ENCODE measurements around the gene TRIM31.

The TRIM31 gene

DNA sequence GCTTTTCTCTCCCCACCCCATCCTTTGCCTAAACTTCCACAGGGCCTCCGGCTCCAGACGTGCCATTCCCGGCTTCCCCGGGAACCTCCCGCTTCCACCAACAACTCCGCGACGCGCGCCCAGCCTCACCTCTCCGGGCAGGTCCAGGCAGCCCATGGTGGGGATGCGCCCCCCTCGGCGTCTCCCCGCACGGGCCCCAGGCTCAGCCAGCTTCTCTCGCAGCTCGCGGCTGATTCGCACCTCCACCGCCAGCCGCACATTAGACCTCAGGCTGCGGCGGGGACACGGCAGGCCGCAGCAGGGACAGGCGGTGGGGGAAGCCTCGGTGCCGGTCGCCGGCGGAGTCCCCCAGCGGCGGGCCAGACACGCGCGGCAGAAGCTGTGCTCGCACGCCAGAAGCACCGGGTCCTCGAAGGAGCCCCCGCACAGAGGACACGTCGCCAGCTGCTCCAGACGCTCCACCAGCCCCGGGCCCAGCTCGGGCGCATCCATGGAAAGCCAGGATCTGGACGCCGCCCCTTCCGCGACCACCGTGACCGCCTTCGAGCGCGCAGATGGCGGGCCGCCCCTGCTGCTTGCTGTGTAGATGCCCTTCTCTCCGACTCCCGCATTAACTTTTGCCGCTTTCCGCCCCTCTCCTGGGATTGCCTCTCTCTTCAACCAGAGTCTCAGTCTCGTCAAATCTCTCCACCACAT, 37.6 kb downstream of the TRIM31 start, which contains the start of gene RNF39:
RNF39 (minus strand) TSS at position 676 of the 696 bp plus-strand sequence; CDS start at position 492, 184 bp downstream.
- DNase-seq, result no peak

DNA sequence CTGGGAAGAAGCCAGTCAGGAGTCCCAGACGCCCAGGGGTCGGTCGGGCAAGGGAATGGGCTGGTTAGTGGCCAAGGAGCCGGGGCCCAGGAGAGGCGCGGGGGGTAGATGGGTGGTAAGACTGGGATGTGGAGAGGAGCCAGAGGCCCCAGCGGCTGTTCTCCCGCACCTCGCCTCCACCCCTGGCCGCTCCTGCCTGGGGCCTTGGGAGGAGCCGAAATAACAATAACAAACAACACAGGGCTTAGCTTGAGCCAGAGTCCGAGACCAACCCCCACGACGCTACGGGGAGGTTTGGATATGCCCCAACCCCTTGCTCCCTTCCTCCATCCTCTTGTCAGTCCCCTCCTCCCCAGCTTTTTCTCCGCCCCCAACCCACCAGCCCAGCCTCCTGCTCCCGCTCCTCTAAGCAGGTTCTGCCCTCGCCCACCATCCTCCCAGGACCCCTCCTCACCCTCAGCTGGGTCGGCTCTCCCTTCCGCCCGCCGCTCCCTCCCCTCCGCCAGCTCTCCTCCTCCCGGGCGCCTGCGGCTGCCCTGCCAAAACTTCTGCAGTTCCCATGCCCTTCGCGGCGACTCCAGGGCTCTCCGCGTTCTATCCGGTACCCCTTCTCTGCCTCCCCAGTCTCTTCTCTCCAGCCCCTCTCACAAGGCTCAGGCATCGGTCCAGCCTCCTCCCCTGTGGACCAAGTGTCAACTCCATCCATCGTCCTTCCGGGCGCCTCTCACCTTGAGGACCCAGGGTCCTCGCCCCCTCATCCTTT, 38.4 kb downstream of the TRIM31 start:
- no peak for DNase-seq

DNA sequence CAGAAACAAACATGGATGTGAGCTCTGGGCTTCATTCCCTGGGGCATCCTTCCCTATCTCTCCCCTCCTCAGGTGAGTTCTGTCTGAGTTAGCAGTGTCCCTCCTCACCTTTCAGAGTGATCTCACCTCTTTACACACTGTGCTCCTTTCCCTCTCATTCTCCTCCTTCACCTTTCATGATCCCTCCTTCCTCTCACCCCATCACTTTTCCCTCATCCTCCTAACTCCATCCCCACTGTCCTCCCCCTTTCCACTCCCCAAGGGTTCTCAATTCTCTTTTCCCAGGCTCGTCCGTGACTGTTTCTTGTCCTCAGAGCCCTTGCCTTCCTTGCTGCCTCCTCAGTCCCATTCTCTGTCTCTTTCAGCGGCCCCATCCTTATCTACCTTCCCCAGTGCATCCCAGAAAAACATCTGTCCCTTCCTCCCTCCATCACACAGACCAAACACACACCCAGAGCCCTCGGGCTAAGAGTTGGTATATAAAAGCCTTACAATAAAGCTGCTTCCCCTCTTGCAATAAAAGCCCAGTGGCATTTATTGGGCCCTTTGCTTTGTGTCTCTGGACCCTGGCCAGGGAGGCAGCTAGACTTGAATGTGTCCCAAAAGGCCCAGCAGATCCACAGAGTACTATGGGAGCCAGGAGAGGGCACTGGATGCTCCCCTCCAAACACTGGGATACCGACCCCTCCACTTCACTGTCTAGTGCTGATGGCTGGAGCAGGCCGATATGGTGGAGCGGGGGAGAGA, 39.2 kb downstream of the TRIM31 start:
- DNase-seq, result no peak

DNA sequence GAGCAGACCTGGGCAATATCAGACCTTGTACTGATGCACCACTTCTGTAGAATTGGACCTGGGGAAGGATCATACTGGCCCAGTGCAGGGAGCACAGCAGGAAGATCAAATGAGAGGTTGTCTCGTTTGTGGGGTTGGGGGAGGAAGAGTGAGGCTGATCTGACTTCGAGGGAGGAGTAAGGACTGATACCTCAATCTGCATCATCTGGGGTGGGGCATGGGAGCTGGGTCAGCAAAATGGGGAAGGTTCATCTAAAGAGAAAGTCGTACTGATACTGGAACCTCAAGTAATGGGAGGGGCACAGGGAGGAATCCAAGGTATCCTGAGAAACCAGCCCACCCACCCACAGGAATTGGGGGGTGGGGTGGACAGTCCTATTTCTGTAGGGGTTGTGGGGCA, 41.0 kb downstream of the TRIM31 start:
- DNase-seq, result no peak

DNA sequence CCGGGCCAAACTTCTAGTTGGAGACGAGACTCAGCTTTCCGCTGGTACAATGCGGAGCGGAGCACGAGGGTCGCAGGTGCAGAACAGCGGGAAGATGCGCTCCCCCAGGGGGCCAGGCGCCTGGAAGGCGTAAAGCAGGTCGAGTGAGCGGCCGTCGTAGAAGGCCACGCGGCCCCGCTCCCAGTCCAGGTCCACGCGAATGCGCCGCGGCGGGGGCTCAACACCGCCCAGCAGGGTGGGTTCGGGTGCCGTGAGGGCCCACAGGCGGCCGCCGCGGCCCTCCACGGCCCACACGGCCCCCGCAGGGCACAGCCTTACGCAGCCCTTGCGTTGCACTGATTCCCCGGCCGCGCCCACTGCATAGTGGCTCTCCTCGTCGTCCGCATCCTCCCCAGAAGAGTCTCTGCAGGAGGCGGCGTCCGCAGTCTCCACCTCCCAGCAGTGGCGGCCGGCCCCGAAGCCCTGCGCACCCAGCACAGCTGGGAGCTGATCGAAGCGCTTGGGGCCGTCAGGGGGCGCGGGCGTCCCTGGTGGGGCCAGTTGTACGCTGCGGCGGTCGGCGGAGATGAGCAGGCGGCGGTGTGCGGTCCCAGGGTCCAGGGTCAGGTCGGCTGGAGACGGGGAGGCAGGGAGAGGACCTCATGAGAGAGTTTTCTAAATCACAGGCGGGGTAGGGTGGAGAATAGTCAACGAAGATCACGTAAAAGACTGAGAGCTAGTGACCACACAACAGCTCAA, 41.6 kb downstream of the TRIM31 start:
- DNase-seq, result peak; percentile 42

DNA sequence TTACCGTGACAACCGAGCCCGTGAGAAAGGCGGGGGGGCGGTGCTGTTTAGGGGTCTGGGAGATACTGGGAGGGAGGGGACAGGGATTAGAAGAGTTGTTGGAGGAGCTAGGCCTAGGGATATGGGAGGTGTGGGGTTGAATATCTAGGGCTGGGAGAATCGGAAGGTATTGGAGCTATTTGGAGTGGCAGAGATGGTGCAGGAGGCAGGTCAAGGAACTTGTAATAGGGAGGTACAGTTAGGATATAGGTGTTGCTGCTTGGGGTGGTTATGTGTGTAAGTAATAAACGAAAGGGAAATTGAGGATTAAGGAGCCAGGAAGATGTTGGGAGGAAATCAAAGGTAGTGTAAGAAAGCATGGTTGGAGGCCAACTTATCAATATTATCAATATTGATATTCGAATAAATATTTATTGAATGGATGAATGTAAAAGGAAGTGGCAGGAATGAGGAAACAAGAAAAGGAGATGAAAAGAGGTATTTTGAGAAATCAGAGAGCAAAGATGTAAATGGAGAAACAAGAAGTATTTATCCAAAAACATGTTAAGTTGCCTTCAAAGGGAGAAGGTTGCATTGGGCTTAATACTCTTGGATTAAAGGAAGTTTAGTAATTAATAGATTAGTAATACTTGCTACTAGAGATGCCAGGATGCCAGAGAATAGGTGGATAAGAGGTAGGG, 45.3 kb downstream of the TRIM31 start:
- no peak for DNase-seq

DNA sequence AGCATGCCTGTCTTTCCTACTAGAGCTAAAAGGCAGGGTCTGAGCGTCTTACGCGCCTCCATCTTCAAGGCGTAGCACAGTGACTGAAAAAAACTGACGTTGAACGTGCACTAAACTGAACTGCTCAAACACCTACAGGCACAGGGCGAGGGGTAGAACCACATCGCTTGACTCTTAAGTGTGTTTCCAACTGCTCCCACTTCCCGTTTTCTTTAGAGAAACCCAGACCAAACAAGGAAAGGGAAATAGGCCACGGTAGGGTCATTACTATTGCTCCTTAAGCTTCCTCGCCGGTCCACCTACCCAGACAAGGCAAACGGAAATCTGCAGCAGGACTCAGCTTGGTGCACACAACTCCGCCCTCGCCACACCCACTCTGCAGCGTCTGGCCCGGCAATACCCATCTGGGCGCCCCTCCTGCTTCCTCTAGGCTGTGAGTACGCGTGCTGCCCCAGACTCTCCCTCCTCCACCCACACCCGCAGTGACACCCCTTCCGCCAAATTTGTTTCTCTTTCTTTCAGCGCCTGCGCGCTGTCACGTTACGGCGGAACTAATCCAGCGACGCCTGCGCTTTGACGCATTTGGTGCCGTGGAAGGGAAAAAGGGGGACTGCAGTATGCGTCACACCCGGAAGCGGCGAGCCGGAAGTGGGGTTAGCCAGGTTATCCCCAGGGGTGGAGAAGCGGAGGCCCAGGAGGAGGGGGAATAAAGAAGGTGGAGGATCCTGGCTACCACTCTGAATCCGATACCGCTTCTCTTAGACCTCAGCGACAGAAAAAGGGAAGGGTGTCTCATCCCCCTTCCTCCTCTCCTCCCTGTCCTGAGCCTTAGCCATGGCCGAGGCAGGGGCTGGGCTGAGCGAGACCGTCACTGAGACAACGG, 46.1 kb downstream of the TRIM31 start, which contains the start of gene PPP1R11:
PPP1R11 (plus strand) TSS at position 622 of the 883 bp plus-strand sequence; CDS start at position 835, 213 bp downstream.
- DNase-seq, result peak; percentile 99

DNA sequence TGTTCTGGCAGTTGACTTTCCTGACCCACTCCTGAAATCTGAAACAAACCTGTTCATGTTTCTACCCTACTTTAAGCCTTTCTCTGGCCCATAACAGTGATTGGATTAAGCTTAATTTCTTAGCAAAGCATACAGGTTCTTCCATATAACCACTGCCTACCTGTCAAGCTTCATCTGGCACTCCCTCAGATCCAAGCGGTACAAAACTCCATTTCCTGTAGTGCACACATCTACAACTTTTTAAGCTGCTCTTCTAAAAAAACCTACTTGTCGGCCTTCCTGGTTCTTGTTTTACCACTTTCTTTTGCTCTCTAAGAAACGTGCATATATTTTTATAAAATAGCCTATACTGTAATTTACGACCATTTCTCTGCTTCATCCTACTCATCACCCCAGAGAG, 46.8 kb downstream of the TRIM31 start:
- DNase-seq, result no peak

DNA sequence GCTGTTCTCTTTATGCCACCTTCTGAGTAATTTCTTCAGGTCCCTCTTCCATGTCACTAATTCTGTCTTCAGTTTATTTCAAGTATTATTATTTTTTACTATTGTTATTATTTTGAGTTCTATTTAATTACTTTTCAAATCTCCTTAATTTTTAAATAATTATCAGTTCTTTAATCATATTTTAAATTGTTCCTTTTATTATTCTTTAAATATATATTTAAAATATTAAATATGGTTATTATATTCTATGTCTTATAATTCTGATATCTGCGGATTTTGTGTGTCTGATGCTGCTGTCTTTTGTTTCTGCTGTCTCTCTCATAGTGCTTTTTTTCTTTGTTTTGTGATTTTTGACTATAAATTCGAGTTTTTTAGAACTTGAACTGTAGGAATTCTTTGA, 49.6 kb downstream of the TRIM31 start:
- DNase-seq, result no peak

DNA sequence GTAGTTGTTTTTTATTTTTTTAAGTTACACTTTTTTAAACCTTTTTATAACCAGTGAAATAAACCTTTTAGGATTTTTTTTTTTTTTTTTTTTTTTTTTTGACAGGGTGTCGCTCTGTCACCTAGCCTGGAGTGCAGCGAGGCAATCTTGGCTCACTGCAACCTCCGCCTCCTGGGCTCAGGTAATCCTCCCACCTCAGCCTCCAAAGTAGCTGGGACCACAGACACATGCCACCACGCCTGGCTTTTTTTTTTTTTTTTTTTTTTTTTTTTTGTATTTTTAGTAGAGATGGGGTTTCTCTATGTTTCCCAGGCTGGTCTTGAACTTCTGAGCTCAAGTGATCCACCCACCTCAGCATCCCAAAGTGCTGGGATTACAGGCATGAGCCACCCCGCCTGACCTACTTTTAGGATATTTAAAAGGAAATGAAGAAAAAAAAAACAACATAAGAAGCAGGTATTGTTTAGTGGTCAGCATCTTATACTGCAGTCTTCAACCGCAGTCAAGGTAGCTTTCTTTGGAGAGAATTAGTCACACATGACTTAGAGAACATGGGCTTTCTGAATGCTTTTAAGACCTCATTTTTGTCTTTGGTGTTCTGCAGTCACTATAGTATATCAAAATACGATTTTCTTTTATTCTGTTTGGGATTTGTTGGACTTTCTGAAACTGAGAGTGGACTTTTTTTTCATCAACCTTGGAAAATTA, 50.3 kb downstream of the TRIM31 start:
- no peak for DNase-seq

DNA sequence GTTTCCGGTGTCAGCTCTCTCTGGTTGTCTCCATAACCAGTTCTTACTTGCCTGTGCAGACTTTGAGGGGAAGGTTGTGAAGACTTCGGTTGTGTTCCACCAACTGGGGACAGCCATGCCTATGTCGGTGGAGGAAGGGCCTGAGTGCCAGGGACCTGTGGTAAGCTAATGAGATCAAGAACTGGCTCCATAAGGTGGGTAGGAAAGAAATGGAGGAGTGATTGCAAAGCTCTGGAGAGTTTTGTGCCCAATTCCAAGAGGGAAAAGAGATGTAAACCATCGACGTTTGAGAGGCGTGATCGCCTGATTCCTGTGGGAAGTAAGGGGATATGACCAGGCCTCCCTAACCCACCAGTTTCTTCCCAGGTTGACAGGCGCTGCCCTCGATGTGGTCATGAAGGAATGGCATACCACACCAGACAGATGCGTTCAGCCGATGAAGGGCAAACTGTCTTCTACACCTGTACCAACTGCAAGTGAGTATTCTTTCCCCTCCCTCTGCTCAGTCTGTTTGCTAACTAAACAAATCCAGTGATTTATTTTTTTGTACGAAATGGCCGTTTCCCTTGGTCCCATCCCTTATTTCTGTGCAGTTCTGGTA, 50.9 kb downstream of the TRIM31 start:
- DNase-seq, result peak; percentile 34

DNA sequence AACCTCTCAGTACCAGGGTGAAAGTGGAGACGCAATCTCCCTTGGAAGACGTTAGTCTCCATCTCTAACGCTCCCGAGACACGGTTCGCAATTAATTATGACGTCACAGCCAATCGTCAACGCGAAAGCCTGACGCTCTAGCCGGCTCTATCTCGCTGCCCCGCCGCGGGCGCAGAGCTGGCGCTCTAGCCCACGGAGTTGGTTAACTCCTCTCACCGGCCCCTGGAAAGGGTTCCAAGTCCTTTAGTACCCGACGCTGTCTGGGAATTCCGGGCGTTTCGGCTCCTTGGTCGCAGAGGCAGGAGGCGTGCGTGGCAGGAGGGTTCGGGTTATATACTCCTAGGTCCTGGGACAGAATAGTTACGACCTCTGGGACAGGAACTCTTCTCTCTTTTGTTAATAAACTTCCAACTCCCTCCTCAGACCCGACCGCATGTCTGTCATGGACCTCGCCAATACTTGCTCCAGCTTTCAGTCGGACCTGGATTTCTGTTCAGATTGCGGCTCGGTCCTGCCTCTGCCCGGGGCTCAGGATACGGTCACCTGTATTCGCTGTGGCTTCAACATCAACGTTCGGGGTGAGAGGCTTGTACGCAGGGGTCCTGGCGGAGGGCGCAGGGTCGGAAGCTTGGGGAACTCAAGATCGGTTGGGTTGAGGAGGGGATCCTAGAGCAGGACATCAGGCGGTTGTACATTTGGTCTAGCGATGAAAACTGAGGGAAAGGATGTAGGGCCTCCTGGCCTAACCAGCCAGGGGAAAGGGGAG, 51.6 kb downstream of the TRIM31 start, which contains the start of gene POLR1H:
POLR1H (plus strand) TSS at position 174 of the 766 bp plus-strand sequence; CDS start at position 434, 260 bp downstream.
- peak; percentile 97 for DNase-seq

DNA sequence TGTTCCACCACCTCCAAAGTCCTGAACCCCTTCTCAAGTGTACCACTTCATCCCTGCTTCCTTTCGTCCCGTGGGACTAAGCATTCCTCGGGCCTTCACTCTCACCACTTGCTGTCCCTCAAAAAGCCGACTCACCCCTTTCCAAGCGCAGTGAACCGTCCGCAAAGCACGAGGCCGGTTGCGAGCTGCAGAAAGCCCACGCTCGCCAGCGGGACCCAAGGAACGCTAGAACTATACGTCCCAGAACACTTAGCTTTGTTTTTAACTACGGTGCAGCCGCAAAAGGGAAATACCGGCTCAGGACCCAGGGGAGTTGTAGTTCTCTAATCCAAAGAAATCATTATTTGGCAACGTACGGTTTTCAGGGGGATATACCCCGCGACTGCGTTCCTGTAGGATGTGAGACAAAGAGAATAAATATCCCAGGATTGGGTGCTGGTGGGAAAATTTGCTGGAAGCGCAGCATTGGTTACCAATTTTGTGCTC, 52.2 kb downstream of the TRIM31 start:
- peak; percentile 30 for DNase-seq

DNA sequence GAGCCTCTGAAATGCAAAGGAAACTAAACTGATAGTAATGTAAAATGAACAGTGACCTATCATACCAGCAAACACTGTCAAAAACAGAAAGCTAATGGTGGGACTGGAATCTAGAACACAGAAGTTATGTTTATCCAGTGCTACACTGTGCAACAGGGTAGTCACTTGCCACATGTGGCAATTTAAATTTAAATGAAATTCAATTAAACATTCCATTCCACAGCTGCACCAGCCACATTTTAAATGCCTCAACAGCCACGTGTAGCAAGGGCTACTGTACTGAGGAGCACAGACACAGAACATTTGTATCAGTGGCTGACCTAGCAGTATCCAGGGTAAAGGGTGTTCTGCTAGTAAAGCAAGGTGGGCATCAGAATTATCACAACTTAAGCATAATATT, 57.4 kb downstream of the TRIM31 start:
- no peak for DNase-seq

DNA sequence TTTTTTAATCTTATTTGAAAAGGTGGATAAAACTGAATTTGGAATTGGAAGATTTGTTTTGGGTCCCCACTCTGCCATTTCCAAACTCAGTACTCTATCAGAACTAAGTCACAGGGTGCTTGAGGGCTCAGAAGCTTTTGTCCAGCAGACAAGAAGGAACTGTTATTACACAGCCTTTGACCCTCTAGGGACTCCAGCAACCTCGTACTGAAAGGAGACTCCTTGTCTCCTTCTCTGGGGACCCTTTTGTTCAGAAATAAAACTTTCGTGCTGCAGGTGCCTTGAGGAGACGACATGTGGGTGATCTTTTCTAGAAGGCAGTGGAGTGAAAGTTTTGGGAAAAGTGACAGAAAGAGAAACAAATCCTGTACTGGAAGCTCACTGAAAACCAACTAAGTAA, 59.2 kb downstream of the TRIM31 start:
- no peak for DNase-seq

Data from fibroblast of skin of right biceps (primary cell).